GM18868 (cell line): ENCODE measurements around the gene CACNA2D4.

ENCODE experiments used
- ATAC-seq: cut with Tn5 transposase; IDR thresholded peaks from one replicate; pipeline ENCODE4 v1.9.1; 2021; ENCODE audit warnings: mild to moderate bottlenecking, moderate library complexity; ENCODE audit not compliant: unreplicated experiment

CACNA2D4 gene

GRCh38 chr12:1760566-1761382 lies 157.7 kb downstream of the CACNA2D4 start:
- no peak for ATAC-seq

DNA sequence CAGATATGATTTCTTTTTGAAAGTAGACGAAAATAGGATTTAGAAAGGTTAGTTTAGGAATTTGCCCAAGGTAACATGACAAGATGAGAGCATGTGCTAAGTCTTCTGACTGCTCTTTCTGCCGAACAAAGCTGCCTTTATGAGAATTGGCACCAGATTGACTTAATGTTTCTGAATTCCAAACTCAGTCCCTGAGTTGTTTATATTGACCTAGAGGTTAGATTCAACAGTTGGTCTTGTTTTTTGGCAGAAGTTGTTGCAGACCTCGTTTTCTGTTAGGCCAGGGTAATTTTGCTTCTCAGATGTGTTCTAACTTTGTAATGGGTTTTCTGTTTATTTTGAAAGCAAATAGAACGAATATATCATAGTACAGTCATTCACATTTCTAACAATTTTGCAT lies 159.6 kb downstream of the CACNA2D4 start:
- no peak for ATAC-seq

DNA sequence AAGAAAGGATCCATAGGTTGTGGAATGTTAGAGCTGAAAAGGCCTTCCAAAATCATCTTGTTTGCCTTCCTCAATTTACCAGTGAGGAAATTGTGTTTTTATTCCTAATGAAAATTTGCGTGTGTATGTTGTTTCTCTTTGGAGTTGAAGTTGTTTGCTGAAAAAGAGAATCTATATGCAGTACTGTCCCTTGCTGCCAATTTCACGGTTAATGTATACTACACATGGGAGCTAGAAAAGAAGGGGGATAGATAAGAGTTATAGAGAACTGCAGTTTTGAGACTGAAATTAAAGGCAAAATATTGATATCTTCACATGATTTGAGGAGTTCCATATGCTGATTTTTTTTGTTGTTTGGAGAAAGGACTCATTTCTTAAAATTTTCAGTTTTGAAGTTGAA lies 160.1 kb downstream of the CACNA2D4 start:
- ATAC-seq, result no peak

DNA sequence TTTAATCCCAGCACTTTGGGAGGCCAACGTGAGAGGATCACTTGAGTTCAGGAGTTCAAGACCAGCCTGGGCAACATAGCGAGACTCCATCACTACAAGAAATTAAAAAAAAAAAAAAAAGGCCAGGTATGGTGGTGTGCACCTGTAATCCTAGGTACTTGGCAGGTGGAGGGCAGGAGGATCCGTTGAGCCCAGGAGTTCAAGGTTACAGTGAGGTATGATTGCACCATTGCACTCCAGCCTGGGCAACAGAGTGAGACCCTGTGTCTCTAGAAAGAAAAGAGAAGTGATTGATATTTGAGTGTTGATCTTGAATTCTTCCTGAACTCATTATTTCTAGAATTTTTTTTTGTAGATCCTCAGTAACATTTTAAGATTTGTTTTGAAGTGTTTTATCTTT lies 168.2 kb downstream of the CACNA2D4 start:
- ATAC-seq, result no peak

DNA sequence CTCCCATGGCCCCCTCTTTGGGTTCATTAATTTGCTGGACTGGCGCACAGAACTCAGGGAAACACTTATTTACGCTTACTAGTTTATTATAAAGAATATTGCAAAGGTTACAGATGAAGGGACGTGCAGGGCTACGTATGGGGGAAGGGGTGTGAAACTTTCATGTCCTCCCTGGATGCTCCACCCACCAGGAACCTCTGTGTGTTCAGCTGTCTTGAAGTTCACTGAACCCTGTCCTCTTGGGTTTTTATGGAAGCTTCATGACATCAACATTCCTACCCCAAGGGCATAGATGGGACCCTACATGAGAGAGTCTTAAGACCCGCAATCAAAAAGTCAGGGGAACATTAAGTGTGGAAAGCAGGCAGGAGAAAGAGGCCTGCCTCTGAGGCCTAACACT lies 169.4 kb downstream of the CACNA2D4 start:
- no peak for ATAC-seq

DNA sequence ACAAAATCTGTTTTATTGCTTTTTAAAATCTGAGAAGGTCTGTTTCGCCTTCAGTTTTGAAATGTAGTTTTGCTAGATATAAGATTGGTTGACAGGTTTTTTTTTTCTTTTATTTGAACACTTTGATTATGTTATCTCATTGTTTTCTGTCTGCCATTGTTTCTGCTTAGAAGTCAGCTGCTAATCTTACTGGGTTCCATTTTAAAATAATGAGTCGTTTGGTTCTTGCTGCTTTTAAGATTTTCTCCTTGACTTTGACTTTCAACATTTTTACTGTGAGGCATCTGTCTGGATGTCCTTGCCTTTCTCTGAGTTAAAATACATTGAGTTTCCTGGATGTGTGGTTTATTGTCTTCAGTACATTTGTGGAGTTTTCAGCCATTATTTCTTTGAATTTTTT lies 170.8 kb downstream of the CACNA2D4 start:
- no peak for ATAC-seq

DNA sequence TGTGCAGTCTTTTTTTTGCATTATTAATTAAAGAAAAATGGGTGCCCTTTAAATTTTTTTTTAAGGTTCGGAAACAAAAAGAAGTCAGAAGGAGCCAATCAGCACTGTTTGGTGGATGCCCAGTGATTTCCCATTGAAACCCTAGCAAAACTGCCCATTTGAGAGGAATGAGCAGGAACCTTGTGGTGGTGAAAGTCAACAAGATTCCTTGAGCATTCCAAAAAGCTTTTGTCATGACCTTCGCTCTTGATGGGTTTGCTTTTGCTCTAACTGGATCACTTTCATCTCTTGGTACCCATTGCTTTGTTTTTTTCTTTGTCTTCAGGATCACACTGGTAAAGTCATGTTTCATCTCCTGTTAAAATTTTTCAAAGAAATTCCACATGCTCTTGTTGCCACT lies 173.5 kb downstream of the CACNA2D4 start:
- no peak for ATAC-seq
